Cerebellar cortex (tissue), 1 donor: Measurements from ENCODE around the gene RELCH.

Source experiments
- DNase-seq: peaks from one replicate; pipeline ENCODE4 v3.0.0-alpha.2; 2015; ENCODE audit warnings: low spot score

Gene RELCH

GRCh38 chr18:62324917-62325805 lies 138.1 kb downstream of the RELCH start, which contains the start of gene TNFRSF11A:
Gene TNFRSF11A (plus strand): TSS chr18:62325310. CDS start chr18:62325353, 43 bp downstream.
- no peak for DNase-seq

GRCh38 chr18:62325806-62326645 lies 139.0 kb downstream of the RELCH start:
- no peak for DNase-seq

- DNase-seq: no peak
Observed at GRCh38 chr18:62326646-62327348, 139.7 kb downstream of the RELCH start.

GRCh38 chr18:62327977-62328376 lies 140.9 kb downstream of the RELCH start:
- DNase-seq: no peak

GRCh38 chr18:62328586-62329525 lies 141.8 kb downstream of the RELCH start:
- no peak for DNase-seq

- no peak for DNase-seq
Observed at GRCh38 chr18:62329691-62330454, 142.8 kb downstream of the RELCH start.

GRCh38 chr18:62330650-62331049 lies 143.6 kb downstream of the RELCH start:
- DNase-seq: no peak

GRCh38 chr18:62331581-62332356 lies 144.7 kb downstream of the RELCH start:
- DNase-seq: no peak

GRCh38 chr18:62332431-62332830 lies 145.4 kb downstream of the RELCH start:
- DNase-seq: no peak

- DNase-seq: no peak
Observed at GRCh38 chr18:62332964-62333695, 146.1 kb downstream of the RELCH start.

- DNase-seq: no peak
Observed at GRCh38 chr18:62334120-62334519, 147.1 kb downstream of the RELCH start.

- DNase-seq: no peak
Observed at GRCh38 chr18:62335494-62335893, 148.4 kb downstream of the RELCH start.

- no peak for DNase-seq
Observed at GRCh38 chr18:62336618-62337017, 149.6 kb downstream of the RELCH start.

GRCh38 chr18:62337336-62337735 lies 150.3 kb downstream of the RELCH start:
- DNase-seq: no peak

GRCh38 chr18:62338446-62339105 lies 151.5 kb downstream of the RELCH start:
- no peak for DNase-seq

- DNase-seq: no peak
Observed at GRCh38 chr18:62339106-62339988, 152.3 kb downstream of the RELCH start.

- DNase-seq: no peak
Observed at GRCh38 chr18:62340996-62341395, 153.9 kb downstream of the RELCH start.
